WTC11 (cell line): ENCODE measurements around the gene TP73. TPM values are rescaled to one million over a fixed set of nuclear protein-coding genes. Genes with fewer than 3 reads are reported as not detected.

ENCODE experiments used
- ATAC-seq: fragments of 200-7000 bp; cut with Tn5 transposase; 2 replicates; pipeline ENCODE4 v1.10.0; 2021; ENCODE audit warnings: mild to moderate bottlenecking, moderate library complexity
- CTCF ChIA-PET: fragments of 300-600 bp; sonication (Branson Sonifier 250); formaldehyde crosslinking; loops from one replicate; lab custom pipeline; 2021; ENCODE audit warnings: antibody characterized with exemption; lab: Charles Lee
- POLR2A ChIA-PET: fragments of 350-600 bp; sonication (Branson Sonifier 250); formaldehyde crosslinking; loops from one replicate; lab custom pipeline; 2021; ENCODE audit warnings: antibody characterized with exemption; lab: Charles Lee
- DNase-seq: peaks from one replicate; pipeline ENCODE4 v3.0.0; 2021; ENCODE audit warnings: low spot score
- H3K27ac Mint-ChIP-seq: 2 replicates; pipeline ENCODE4 v1.8.0; 2021; ENCODE audit warnings: mixed read lengths
- H3K27me3 Mint-ChIP-seq: 2 replicates; pipeline ENCODE4 v1.8.0; 2021; ENCODE audit warnings: low read depth, mild to moderate bottlenecking, moderate library complexity, mixed read lengths
- H3K36me3 Mint-ChIP-seq: 2 replicates; pipeline ENCODE4 v1.8.0; 2021; ENCODE audit warnings: mixed read lengths
- H3K4me1 Mint-ChIP-seq: 2 replicates; pipeline ENCODE4 v1.8.0; 2022; ENCODE audit warnings: mixed read lengths
- H3K4me3 Mint-ChIP-seq: 2 replicates; pipeline ENCODE4 v1.8.0; 2021; ENCODE audit warnings: mild to moderate bottlenecking, moderate library complexity, mixed read lengths
- H3K9me3 Mint-ChIP-seq: 2 replicates; pipeline ENCODE4 v1.8.0; 2021; ENCODE audit warnings: mixed read lengths
- AFF4 ChIP-seq: sonication (generic); formaldehyde crosslinking; IDR thresholded peaks from 2 replicates; pipeline ENCODE4 v1.8.1; 2023; ENCODE audit warnings: mild to moderate bottlenecking, missing genetic modification reagents, borderline replicate concordance
- CREB1 ChIP-seq: sonication (generic); formaldehyde crosslinking; IDR thresholded peaks from 2 replicates; pipeline ENCODE4 v1.8.0; 2023; ENCODE audit warnings: mild to moderate bottlenecking, missing genetic modification reagents
- CREM ChIP-seq: sonication (generic); formaldehyde crosslinking; IDR thresholded peaks from 2 replicates; pipeline ENCODE4 v1.8.1; 2022; ENCODE audit warnings: mild to moderate bottlenecking, missing genetic modification reagents, moderate library complexity
- FOXK1 ChIP-seq: sonication (generic); formaldehyde crosslinking; IDR thresholded peaks from 2 replicates; pipeline ENCODE4 v1.8.0; 2022; ENCODE audit warnings: mild to moderate bottlenecking, moderate library complexity, missing genetic modification reagents
- FOXP1 ChIP-seq: sonication (generic); formaldehyde crosslinking; IDR thresholded peaks from 2 replicates; pipeline ENCODE4 v1.8.0; 2022; ENCODE audit warnings: missing genetic modification reagents, mild to moderate bottlenecking, moderate library complexity, borderline replicate concordance
- FOXP4 ChIP-seq: sonication (generic); formaldehyde crosslinking; IDR thresholded peaks from 2 replicates; pipeline ENCODE4 v1.8.0; 2022; ENCODE audit warnings: mild to moderate bottlenecking, missing genetic modification reagents
- HMGA2 ChIP-seq: fragments of 250-450 bp; sonication (Bioruptor Pico); IDR thresholded peaks from 2 replicates; pipeline ENCODE4 v1.4.0; 2021; ENCODE audit warnings: mild to moderate bottlenecking, moderate library complexity
- IRF2 ChIP-seq: sonication (generic); formaldehyde crosslinking; IDR thresholded peaks from 2 replicates; pipeline ENCODE4 v1.8.0; 2022; ENCODE audit warnings: low read depth, missing genetic modification reagents, borderline replicate concordance
- JUN ChIP-seq: sonication (generic); formaldehyde crosslinking; IDR thresholded peaks from 2 replicates; pipeline ENCODE4 v1.8.0; 2023; ENCODE audit warnings: mild to moderate bottlenecking, missing genetic modification reagents
- MAX ChIP-seq: sonication (generic); formaldehyde crosslinking; IDR thresholded peaks from 2 replicates; pipeline ENCODE4 v1.8.0; 2022; ENCODE audit warnings: mild to moderate bottlenecking, missing genetic modification reagents
- MXD4 ChIP-seq: fragments of 250-450 bp; sonication (Bioruptor Pico); IDR thresholded peaks from 2 replicates; pipeline ENCODE4 v1.8.0; 2021; ENCODE audit warnings: mild to moderate bottlenecking, moderate library complexity, borderline replicate concordance
- NFE2L1 ChIP-seq: sonication (generic); formaldehyde crosslinking; IDR thresholded peaks from 2 replicates; pipeline ENCODE4 v1.8.1; 2023; ENCODE audit warnings: missing genetic modification reagents
- NFYB ChIP-seq: sonication (generic); formaldehyde crosslinking; conservative IDR thresholded peaks from 2 replicates; pipeline ENCODE4 v1.8.0; 2022; ENCODE audit warnings: low read depth, missing genetic modification reagents
- NR2C2 ChIP-seq: sonication (generic); formaldehyde crosslinking; IDR thresholded peaks from 2 replicates; pipeline ENCODE4 v1.8.0; 2022; ENCODE audit warnings: mild to moderate bottlenecking, missing genetic modification reagents
- RORB ChIP-seq: fragments of 250-450 bp; sonication (Bioruptor Pico); IDR thresholded peaks from 2 replicates; pipeline ENCODE4 v1.9.0; 2021; ENCODE audit warnings: mild to moderate bottlenecking
- SP1 ChIP-seq: sonication (generic); formaldehyde crosslinking; conservative IDR thresholded peaks from 2 replicates; pipeline ENCODE4 v1.8.1; 2022; ENCODE audit warnings: missing genetic modification reagents
- STAT6 ChIP-seq: sonication (generic); formaldehyde crosslinking; conservative IDR thresholded peaks from 2 replicates; pipeline ENCODE4 v1.8.1; 2023; ENCODE audit warnings: mild to moderate bottlenecking, low read depth, missing genetic modification reagents, moderate library complexity
- TCF7 ChIP-seq: sonication (generic); formaldehyde crosslinking; IDR thresholded peaks from 2 replicates; pipeline ENCODE4 v1.8.0; 2022; ENCODE audit warnings: mild to moderate bottlenecking, low read depth, missing genetic modification reagents, moderate library complexity
- ZBTB43 ChIP-seq: sonication (generic); formaldehyde crosslinking; IDR thresholded peaks from 2 replicates; pipeline ENCODE4 v1.8.1; 2023; ENCODE audit warnings: mild to moderate bottlenecking, missing genetic modification reagents
- ZMAT4 ChIP-seq: fragments of 250-450 bp; sonication (Bioruptor Pico); IDR thresholded peaks from 2 replicates; pipeline ENCODE4 v1.9.0; 2021; ENCODE audit warnings: mild to moderate bottlenecking
- ZNF219 ChIP-seq: sonication (generic); formaldehyde crosslinking; IDR thresholded peaks from 2 replicates; pipeline ENCODE4 v1.8.0; 2023; ENCODE audit warnings: missing genetic modification reagents, mild to moderate bottlenecking, borderline replicate concordance
- total RNA-seq: library from RNA; stranded (reverse); gene quantifications from 3 replicates; pipeline ENCODE4 v1.2.3, GENCODE V29; 2021

TP73 gene
- total RNA-seq, 1 experiment from 2014 or later: 5.7 TPM

- peak; percentile 71; the same call in 1 of the 2 replicates for TF ChIP-seq FOXP4 (CRISPR knock-in tag)
- TF ChIP-seq STAT6 (CRISPR knock-in tag): no peak
- peak; percentile 33; the same call in 1 of the 2 replicates for TF ChIP-seq MAX (CRISPR knock-in tag)
- TF ChIP-seq CREM (CRISPR knock-in tag): no peak
- no peak for TF ChIP-seq JUN (CRISPR knock-in tag)
- 0 out of 2 replicates have a peak, but pooled peaks have one; percentile 29 for TF ChIP-seq FOXK1
- TF ChIP-seq FOXP1 (CRISPR knock-in tag): peak; percentile 15; the same call in 1 of the 2 replicates
- Mint-ChIP-seq H3K27me3 (peaks cover 18% of the 10 kb centered on the region), H3K9me3 (no peaks in the 10 kb centered on the region), H3K27ac (no peak within 1 kb of the TSS), H3K36me3 (no peaks in the 10 kb centered on the region), H3K4me3 (peak within 1 kb of the TSS; percentile 80), H3K4me1 (peaks cover 36% of the 10 kb centered on the region)
- ATAC-seq (peak; percentile 82), DNase-seq (peak; percentile 97)
- CTCF ChIA-PET: interaction anchor here (1.0 to 2.8 kb wide), 6 partner anchors 8 to 158 kb away, joined by 3 to 15 read pairs (median 5); no protein-coding TSS in a partner anchor
- POLR2A ChIA-PET: no interaction called here
These were observed 40.9 kb upstream of the TP73 start, which contains the start of gene MEGF6 for GRCh38 chr1:3611170-3612019. MEGF6 (minus strand) TSS chr1:3611508; CDS start chr1:3611268, 240 bp downstream.

- CTCF ChIA-PET: interaction anchor here (1.7 kb wide), 1 partner anchor 80 kb away, joined by 4 read pairs; no protein-coding TSS in a partner anchor
- DNase-seq (no peak), ATAC-seq (no peak)
- Mint-ChIP-seq H3K36me3 (no peaks in the 10 kb centered on the region), H3K27ac (no peak overlapping the region), H3K9me3 (no peaks in the 10 kb centered on the region), H3K27me3 (peaks cover 18% of the 10 kb centered on the region), H3K4me3 (peak overlapping the region; percentile 60), H3K4me1 (peaks cover 36% of the 10 kb centered on the region)
- POLR2A ChIA-PET: no interaction called here
- TF ChIP-seq HMGA2 (CRISPR knock-in tag): no peak
- no peak for TF ChIP-seq ZNF219 (CRISPR knock-in tag)
- TF ChIP-seq RORB (CRISPR knock-in tag): no peak
- no peak for TF ChIP-seq NFE2L1 (CRISPR knock-in tag)
- TF ChIP-seq NFYB: no peak
- no peak for TF ChIP-seq TCF7
- TF ChIP-seq MAX (CRISPR knock-in tag): no peak
- no peak for TF ChIP-seq ZMAT4 (CRISPR knock-in tag)
- no peak for TF ChIP-seq NR2C2
- no peak for TF ChIP-seq IRF2 (CRISPR knock-in tag)
- TF ChIP-seq CREB1 (CRISPR knock-in tag): no peak
- TF ChIP-seq ZBTB43: no peak
- no peak for TF ChIP-seq SP1 (CRISPR knock-in tag)
- TF ChIP-seq AFF4 (CRISPR knock-in tag): no peak
- no peak for TF ChIP-seq MXD4 (CRISPR knock-in tag)
These were observed 40.2 kb upstream of the TP73 start for GRCh38 chr1:3612123-3612522.
